HG03342 (cell line): Measurements from ENCODE around the gene NUP153.

Experiments
- ATAC-seq: cut with Tn5 transposase; IDR thresholded peaks from one replicate; pipeline ENCODE4 v1.9.1; 2021; ENCODE audit warnings: mild to moderate bottlenecking, moderate library complexity; ENCODE audit not compliant: unreplicated experiment

Gene NUP153

GRCh38 chr6:17672064-17672718 is 34.5 kb downstream of the NUP153 start:
- no peak for ATAC-seq

GRCh38 chr6:17666646-17667045 is 40.1 kb downstream of the NUP153 start:
- no peak for ATAC-seq

- no peak for ATAC-seq
These were observed 41.6 kb downstream of the NUP153 start for GRCh38 chr6:17665132-17665531.

- ATAC-seq = no peak
These were observed 43.5 kb downstream of the NUP153 start for GRCh38 chr6:17663226-17663625.

- ATAC-seq = no peak
These were observed 44.1 kb downstream of the NUP153 start for GRCh38 chr6:17662585-17662984.

GRCh38 chr6:17656644-17657043 is 50.1 kb downstream of the NUP153 start:
- ATAC-seq = no peak

- no peak for ATAC-seq
These were observed 50.6 kb downstream of the NUP153 start for GRCh38 chr6:17656092-17656491.

- no peak for ATAC-seq
These were observed 53.4 kb downstream of the NUP153 start for GRCh38 chr6:17653198-17653882.

- no peak for ATAC-seq
These were observed 55.9 kb downstream of the NUP153 start for GRCh38 chr6:17650656-17651309.

GRCh38 chr6:17648745-17649144 is 58.0 kb downstream of the NUP153 start:
- ATAC-seq = no peak

- no peak for ATAC-seq
These were observed 66.2 kb downstream of the NUP153 start for GRCh38 chr6:17640477-17640917.

- no peak for ATAC-seq
These were observed 68.5 kb downstream of the NUP153 start for GRCh38 chr6:17638212-17638715.

- ATAC-seq = no peak
These were observed 71.2 kb downstream of the NUP153 start for GRCh38 chr6:17635568-17635967.

- ATAC-seq = no peak
These were observed 73.1 kb downstream of the NUP153 start for GRCh38 chr6:17633465-17634188.

- no peak for ATAC-seq
These were observed 73.8 kb downstream of the NUP153 start for GRCh38 chr6:17632934-17633333.

GRCh38 chr6:17630511-17631073 is 76.1 kb downstream of the NUP153 start:
- ATAC-seq = no peak

- no peak for ATAC-seq
These were observed 76.8 kb downstream of the NUP153 start for GRCh38 chr6:17629824-17630510.

GRCh38 chr6:17628873-17629272 is 77.9 kb downstream of the NUP153 start:
- ATAC-seq = peak; percentile 77

- ATAC-seq = no peak
These were observed 82.3 kb downstream of the NUP153 start for GRCh38 chr6:17624396-17624795.

- ATAC-seq = no peak
These were observed 84.6 kb downstream of the NUP153 start for GRCh38 chr6:17622144-17622543.
